Measurements from ENCODE around the gene NUAK1. TPM values are rescaled to one million over a fixed set of nuclear protein-coding genes. Genes with fewer than 3 reads are reported as not detected.

Gene NUAK1
- total RNA-seq, 2 experiments from 2014 or later: 0.03 TPM; not detected in 1

- Histone ChIP-seq H3K27ac (ENCODE audit: low read depth, low read length, poor library complexity, severe bottlenecking) (no peak overlapping the region), H3K9me3 (ENCODE audit: low read length) (no peaks in the 10 kb centered on the region), H3K4me2 (ENCODE audit: low read length) (no peak overlapping the region), H3K79me2 (ENCODE audit: insufficient read depth, low read depth, low read length) (no peaks in the 10 kb centered on the region), H3K36me3 (ENCODE audit: insufficient read depth, low read length) (no peaks in the 10 kb centered on the region), H3K4me1 (ENCODE audit: insufficient read depth, low read length, poor library complexity, severe bottlenecking) (no peaks in the 10 kb centered on the region), H4K20me1 (ENCODE audit: insufficient read depth, low read length) (no peaks in the 10 kb centered on the region), H3K4me3 (ENCODE audit: low read depth, low read length, poor library complexity, severe bottlenecking) (no peak overlapping the region), H2AFZ (ENCODE audit: low read length) (no peak overlapping the region), H3K9me2 (ENCODE audit: insufficient read depth, low read length) (no peaks in the 10 kb centered on the region)
- intact Hi-C loops (cut with micrococcal nuclease; ENCODE audit: unreplicated experiment): no loop called here
- TF ChIP-seq EZH2phosphoT487 (IDR thresholded peaks at IDR 0.05; ENCODE audit: borderline replicate concordance, low read depth, low read length) (no peak), CTCF (conservative IDR thresholded peaks at IDR 0.05; ENCODE audit: low read length) (no peak)
- CTCF ChIA-PET (ENCODE audit: unreplicated experiment): no interaction called here
- no TSS peak for BruUV-seq (replicated peaks)
- POLR2A ChIA-PET: no interaction called here
- no peak for DNase-seq (ENCODE audit: low spot score)
Observed at GRCh38 chr12:106029532-106029931, 109.2 kb downstream of the NUAK1 start.

- intact Hi-C loops (cut with micrococcal nuclease; ENCODE audit: unreplicated experiment): no loop called here
- no peak for TF ChIP-seq EZH2phosphoT487 (IDR thresholded peaks at IDR 0.05; ENCODE audit: borderline replicate concordance, low read depth, low read length)
- TF ChIP-seq CTCF (conservative IDR thresholded peaks at IDR 0.05; ENCODE audit: low read length): no peak
- no peaks in the 10 kb centered on the region for H3K79me2 ChIP-seq (ENCODE audit: insufficient read depth, low read depth, low read length)
- H3K27ac ChIP-seq (ENCODE audit: low read depth, low read length, poor library complexity, severe bottlenecking): no peak overlapping the region
- H2AFZ ChIP-seq (ENCODE audit: low read length): no peak overlapping the region
- no peaks in the 10 kb centered on the region for H3K9me3 ChIP-seq (ENCODE audit: low read length)
- ChIA-PET CTCF (ENCODE audit: unreplicated experiment) (no interaction called here), POLR2A (no interaction called here)
- H3K4me2 ChIP-seq (ENCODE audit: low read length): no peak overlapping the region
- H3K4me3 ChIP-seq (ENCODE audit: low read depth, low read length, poor library complexity, severe bottlenecking): no peak overlapping the region
- no peaks in the 10 kb centered on the region for H3K9me2 ChIP-seq (ENCODE audit: insufficient read depth, low read length)
- no peak for DNase-seq (ENCODE audit: low spot score)
- no peaks in the 10 kb centered on the region for H4K20me1 ChIP-seq (ENCODE audit: insufficient read depth, low read length)
- no peaks in the 10 kb centered on the region for H3K36me3 ChIP-seq (ENCODE audit: insufficient read depth, low read length)
- BruUV-seq (replicated peaks): no TSS peak
- H3K4me1 ChIP-seq (ENCODE audit: insufficient read depth, low read length, poor library complexity, severe bottlenecking): no peaks in the 10 kb centered on the region
Observed at GRCh38 chr12:106027911-106028310, 110.8 kb downstream of the NUAK1 start.

GRCh38 chr12:106027286-106027685 is 111.5 kb downstream of the NUAK1 start:
- ChIA-PET POLR2A (no interaction called here), CTCF (ENCODE audit: unreplicated experiment) (no interaction called here)
- Histone ChIP-seq H3K4me1 (ENCODE audit: insufficient read depth, low read length, poor library complexity, severe bottlenecking) (no peaks in the 10 kb centered on the region), H4K20me1 (ENCODE audit: insufficient read depth, low read length) (no peaks in the 10 kb centered on the region), H3K79me2 (ENCODE audit: insufficient read depth, low read depth, low read length) (no peaks in the 10 kb centered on the region), H3K9me2 (ENCODE audit: insufficient read depth, low read length) (no peaks in the 10 kb centered on the region), H3K27ac (ENCODE audit: low read depth, low read length, poor library complexity, severe bottlenecking) (no peak overlapping the region), H3K4me2 (ENCODE audit: low read length) (no peak overlapping the region), H2AFZ (ENCODE audit: low read length) (no peak overlapping the region), H3K4me3 (ENCODE audit: low read depth, low read length, poor library complexity, severe bottlenecking) (no peak overlapping the region), H3K9me3 (ENCODE audit: low read length) (no peaks in the 10 kb centered on the region), H3K36me3 (ENCODE audit: insufficient read depth, low read length) (no peaks in the 10 kb centered on the region)
- DNase-seq (ENCODE audit: low spot score): no peak
- TF ChIP-seq CTCF (conservative IDR thresholded peaks at IDR 0.05; ENCODE audit: low read length) (no peak), EZH2phosphoT487 (IDR thresholded peaks at IDR 0.05; ENCODE audit: borderline replicate concordance, low read depth, low read length) (no peak)
- no TSS peak for BruUV-seq (replicated peaks)
- intact Hi-C loops (cut with micrococcal nuclease; ENCODE audit: unreplicated experiment): no loop called here
